GM12865 (cell line): ENCODE results near the gene TEP1.
A peak's percentile ranks its signal among the peaks of the same experiment; 100 is the strongest.
"Not testable (repeated sequence)": the region's sequence is repeated elsewhere in the genome, so short reads cannot be mapped to it uniquely, and the experiment has no call there.

Experiments used
- DNase-seq: peaks from one replicate; pipeline ENCODE4 v3.0.0; 2010; ENCODE audit warnings: low read depth
- H3K4me3 ChIP-seq: 2 replicates; pipeline ENCODE4 v1.5.1; 2011; ENCODE audit warnings: mild to moderate bottlenecking, low read depth, low read length, control low read depth
- CTCF ChIP-seq: IDR thresholded peaks from 2 replicates; pipeline ENCODE4 v1.5.1; 2011; ENCODE audit warnings: low read length, control low read depth, low read depth, inconsistent platforms; ENCODE audit not compliant: insufficient read depth; ENCODE audit errors: missing control alignments

TEP1 gene

GRCh38 chr14:20345366-20345765 lies 67.9 kb downstream of the TEP1 start:
- no peak for TF ChIP-seq CTCF
- DNase-seq: no peak
- H3K4me3 ChIP-seq: no peak overlapping the region

GRCh38 chr14:20343862-20344220 lies 69.5 kb downstream of the TEP1 start:
- DNase-seq: no peak

GRCh38 chr14:20343092-20343861 lies 70.0 kb downstream of the TEP1 start, which contains the start of gene PARP2:
Gene PARP2, plus strand, starts transcription at chr14:20343635. Its CDS starts 7 bp downstream, at chr14:20343642.
- peak within 1 kb of the TSS; percentile 68 for H3K4me3 ChIP-seq
- no peak for TF ChIP-seq CTCF
- DNase-seq: peak; percentile 100

More at GRCh38 chr14:20343862-20344220, 69.5 kb downstream of the TEP1 start:
- TF ChIP-seq CTCF: no peak
- H3K4me3 ChIP-seq: peak overlapping the region; percentile 68

GRCh38 chr14:20341646-20342045 lies 71.7 kb downstream of the TEP1 start:
- H3K4me3 ChIP-seq: peak overlapping the region; percentile 68
- TF ChIP-seq CTCF: no peak
- DNase-seq: no peak

GRCh38 chr14:20341032-20341431 lies 72.3 kb downstream of the TEP1 start:
- not testable (repeated sequence) for H3K4me3 ChIP-seq, DNase-seq

- H3K4me3 ChIP-seq: no peak overlapping the region
- TF ChIP-seq CTCF: no peak
Measured at GRCh38 chr14:20334017-20334416, 79.3 kb downstream of the TEP1 start.

GRCh38 chr14:20333494-20333841 lies 79.8 kb downstream of the TEP1 start:
- TF ChIP-seq CTCF: no peak
- H3K4me3 ChIP-seq: peak overlapping the region; percentile 100
- no peak for DNase-seq

More at GRCh38 chr14:20334017-20334416, 79.3 kb downstream of the TEP1 start:
- DNase-seq: no peak
